ENCODE data around the gene ADAM11.
"Not testable (repeated sequence)": the region's sequence is repeated elsewhere in the genome, so short reads cannot be mapped to it uniquely, and the experiment has no call there.

ADAM11 gene

GRCh38 chr17:44758414-44759085 lies at the start of gene ADAM11:
Gene ADAM11, plus strand, starts transcription at chr17:44758988. Its CDS starts 212 bp downstream, at chr17:44759200.
- DNase-seq: no peak

GRCh38 chr17:44719444-44719843 lies 39.3 kb upstream of the ADAM11 start:
- DNase-seq: no peak

GRCh38 chr17:44722254-44722653 lies 36.5 kb upstream of the ADAM11 start:
- DNase-seq: no peak

- not testable (repeated sequence) for DNase-seq
Observed at GRCh38 chr17:44726121-44726520, 32.7 kb upstream of the ADAM11 start.

GRCh38 chr17:44733753-44734152 lies 25.0 kb upstream of the ADAM11 start:
- peak; percentile 9 for DNase-seq

- no peak for DNase-seq
Observed at GRCh38 chr17:44734272-44734671, 24.5 kb upstream of the ADAM11 start.

- no peak for DNase-seq
Observed at GRCh38 chr17:44736551-44737240, 22.1 kb upstream of the ADAM11 start.

- peak; percentile 30 for DNase-seq
Observed at GRCh38 chr17:44738214-44738906, 20.4 kb upstream of the ADAM11 start.

GRCh38 chr17:44741316-44741715 lies 17.5 kb upstream of the ADAM11 start:
- DNase-seq: no peak

- no peak for DNase-seq
Observed at GRCh38 chr17:44745301-44745700, 13.5 kb upstream of the ADAM11 start.

GRCh38 chr17:44745738-44746137 lies 13.1 kb upstream of the ADAM11 start:
- DNase-seq: not testable (repeated sequence)

- no peak for DNase-seq
Observed at GRCh38 chr17:44747566-44747965, 11.2 kb upstream of the ADAM11 start.

GRCh38 chr17:44749076-44749979 lies 9.5 kb upstream of the ADAM11 start:
- no peak for DNase-seq

GRCh38 chr17:44749980-44750318 lies 8.8 kb upstream of the ADAM11 start:
- DNase-seq: no peak

- DNase-seq: no peak
Observed at GRCh38 chr17:44751331-44751730, 7.5 kb upstream of the ADAM11 start.

GRCh38 chr17:44751806-44752205 lies 7.0 kb upstream of the ADAM11 start:
- no peak for DNase-seq

- DNase-seq: no peak
Observed at GRCh38 chr17:44752953-44753861, 5.6 kb upstream of the ADAM11 start.

GRCh38 chr17:44754276-44754675 lies 4.5 kb upstream of the ADAM11 start:
- no peak for DNase-seq

GRCh38 chr17:44755180-44755579 lies 3.6 kb upstream of the ADAM11 start:
- DNase-seq: not testable (repeated sequence)

GRCh38 chr17:44757045-44757917 lies 1.5 kb upstream of the ADAM11 start:
- no peak for DNase-seq

GRCh38 chr17:44757918-44758413 lies 822 bp upstream of the ADAM11 start:
- no peak for DNase-seq

All from HCEC 1CT (cell line).